COLO829 (cell line): Measurements from ENCODE around the gene CYP4F11.
"Not testable (repeated sequence)": the region's sequence is repeated elsewhere in the genome, so short reads cannot be mapped to it uniquely, and the experiment has no call there.

Source experiments
- DNase-seq: peaks from one replicate; pipeline ENCODE4 v3.0.0; 2012; ENCODE audit warnings: low spot score

CYP4F11 gene

DNA sequence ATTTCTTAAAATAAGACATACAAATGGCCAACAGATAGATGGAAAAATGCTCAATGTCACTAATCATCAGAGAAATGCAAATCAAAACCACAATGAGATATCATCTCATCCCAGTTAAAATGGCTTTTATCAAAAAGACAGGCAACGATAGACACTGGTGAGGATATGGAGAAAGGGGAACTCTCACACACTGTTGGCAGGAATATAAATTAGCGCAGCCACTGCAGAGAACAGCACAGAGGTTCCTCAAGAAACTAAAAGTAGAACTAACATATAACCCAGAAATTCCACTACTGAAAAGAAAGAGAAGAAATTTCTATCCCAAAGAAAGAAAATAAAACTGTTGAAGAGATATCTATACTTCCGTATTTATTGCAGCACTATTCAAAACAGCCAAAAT is 51.0 kb downstream of the CYP4F11 start:
- DNase-seq, result not testable (repeated sequence)

DNA sequence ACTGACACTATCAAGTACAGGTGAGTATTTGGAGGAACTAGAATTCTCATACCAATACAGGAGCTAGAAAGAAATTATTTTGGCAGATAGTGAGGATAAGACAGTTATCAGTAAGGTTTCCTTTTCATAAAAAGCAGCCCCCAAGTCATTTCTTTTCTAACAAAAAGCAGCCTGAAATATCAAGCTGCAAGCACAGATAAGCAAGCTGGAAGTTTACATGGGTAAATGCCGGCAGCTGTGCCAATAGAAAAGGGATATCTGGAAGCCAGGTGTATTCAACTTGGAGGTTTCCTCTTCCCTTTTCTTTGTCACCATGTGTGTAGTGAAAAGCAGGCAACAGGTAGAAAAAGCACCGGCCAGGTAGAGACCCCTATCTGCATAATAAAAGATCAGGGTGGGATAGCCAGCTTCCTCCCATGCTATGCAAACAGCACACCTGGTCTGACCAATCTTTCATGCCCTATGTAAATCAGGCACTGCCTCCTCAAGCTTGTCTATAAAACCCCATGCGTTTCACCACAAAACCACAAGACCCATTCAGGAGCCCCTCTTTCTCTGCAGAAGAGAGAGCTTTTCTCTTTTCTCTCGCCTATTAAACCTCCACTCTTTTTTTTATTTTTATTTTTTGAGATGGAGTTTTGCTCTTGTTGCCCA is 59.4 kb downstream of the CYP4F11 start:
- DNase-seq, result no peak

DNA sequence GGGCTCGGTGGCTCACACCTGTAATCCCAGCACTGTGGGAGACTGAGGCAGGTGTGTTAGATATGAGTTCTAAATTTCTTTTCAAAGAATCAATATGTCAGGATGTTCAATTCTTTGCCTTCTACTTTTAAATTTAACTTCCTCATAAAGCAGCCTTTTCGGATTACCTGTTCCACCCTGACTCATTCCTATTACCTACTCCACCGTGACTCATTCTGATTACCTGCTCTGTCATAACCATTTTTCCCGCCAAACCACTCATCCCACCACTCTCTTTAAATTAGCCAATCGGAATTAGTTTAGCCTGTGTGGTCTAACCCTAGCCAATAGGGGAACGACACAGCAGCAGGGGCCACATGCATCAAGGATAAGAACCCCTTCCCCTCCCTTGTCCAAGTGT is 60.6 kb downstream of the CYP4F11 start:
- DNase-seq, result not testable (repeated sequence)

DNA sequence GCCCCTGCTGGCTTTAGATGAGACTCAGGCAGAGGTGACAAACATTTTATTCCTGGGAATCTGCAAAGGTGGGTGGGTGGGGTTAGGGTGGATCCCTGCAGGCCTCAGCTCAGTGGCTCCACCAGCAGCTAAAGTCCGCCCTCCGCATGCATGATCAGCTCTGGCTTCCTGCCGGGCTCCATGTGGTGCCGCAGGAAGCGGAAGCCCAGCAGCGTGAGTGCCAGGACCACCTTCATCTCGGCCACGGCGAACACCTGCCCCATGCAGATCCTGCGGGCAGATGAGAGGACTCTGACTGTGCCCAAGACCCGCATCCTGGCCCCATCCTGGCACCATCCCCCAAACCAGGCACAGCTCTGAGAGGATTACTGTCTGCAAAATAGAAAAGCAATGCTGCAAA is 62.8 kb downstream of the CYP4F11 start:
- DNase-seq, result no peak

DNA sequence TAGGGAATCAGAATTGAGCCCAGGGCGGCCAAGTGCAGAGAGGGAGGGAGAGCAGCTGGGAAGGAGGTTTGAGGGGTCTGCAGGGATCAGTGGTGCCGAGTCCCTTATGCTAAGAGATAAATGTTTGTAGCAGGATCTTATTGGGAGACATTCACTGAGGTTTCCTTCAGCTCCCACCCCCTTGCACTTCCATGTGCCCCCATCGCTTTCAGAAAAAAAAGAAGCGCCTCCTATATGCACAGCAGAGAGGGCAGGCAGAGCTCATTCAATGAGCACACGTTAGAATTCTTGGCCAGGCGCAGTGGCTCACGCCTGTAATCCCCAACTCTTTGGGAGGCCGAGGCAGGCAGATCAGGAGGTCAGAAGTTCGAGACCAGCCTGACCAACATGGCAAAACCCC is 64.5 kb downstream of the CYP4F11 start:
- DNase-seq, result no peak

DNA sequence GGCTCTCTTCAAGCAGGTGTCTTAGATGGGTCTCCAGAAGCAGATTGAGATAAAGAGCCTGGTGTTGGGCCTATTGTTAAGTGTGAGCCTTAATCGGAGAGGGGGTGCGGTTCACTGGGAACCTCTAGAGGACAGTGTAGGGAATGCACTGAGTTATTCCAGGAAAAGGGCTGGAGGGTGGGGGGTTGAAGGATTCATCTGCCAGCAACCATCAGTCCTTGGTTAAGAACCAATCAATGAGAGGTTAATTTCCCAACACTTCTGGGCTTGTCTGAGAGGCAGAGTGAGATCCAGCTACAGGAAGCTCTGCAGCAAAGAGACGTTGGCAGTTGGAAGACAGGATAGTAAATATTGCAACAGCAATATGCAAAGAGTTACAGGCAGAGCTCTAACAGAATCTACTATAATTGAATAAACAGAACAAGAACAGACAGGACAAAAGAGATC is 65.2 kb downstream of the CYP4F11 start:
- DNase-seq, result peak; percentile 53

DNA sequence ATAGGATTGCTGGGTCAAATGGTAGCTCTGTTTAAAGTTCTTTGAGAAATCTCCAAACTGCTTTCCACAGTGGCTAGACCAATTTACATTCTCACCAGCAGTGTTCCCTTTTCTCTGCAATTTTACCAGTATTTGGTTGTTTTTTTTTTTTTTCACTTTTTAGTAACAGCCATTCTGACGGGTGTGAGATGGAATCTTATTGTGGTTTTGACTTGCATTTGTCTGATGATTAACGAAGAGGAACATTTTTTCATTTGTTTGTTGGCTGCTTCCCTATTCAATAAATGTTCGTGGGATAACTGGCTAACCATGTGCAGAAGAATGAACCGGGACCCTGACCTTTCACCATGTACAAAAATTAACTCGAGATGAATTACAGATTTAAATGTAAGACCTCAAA is 67.7 kb downstream of the CYP4F11 start:
- no peak for DNase-seq

DNA sequence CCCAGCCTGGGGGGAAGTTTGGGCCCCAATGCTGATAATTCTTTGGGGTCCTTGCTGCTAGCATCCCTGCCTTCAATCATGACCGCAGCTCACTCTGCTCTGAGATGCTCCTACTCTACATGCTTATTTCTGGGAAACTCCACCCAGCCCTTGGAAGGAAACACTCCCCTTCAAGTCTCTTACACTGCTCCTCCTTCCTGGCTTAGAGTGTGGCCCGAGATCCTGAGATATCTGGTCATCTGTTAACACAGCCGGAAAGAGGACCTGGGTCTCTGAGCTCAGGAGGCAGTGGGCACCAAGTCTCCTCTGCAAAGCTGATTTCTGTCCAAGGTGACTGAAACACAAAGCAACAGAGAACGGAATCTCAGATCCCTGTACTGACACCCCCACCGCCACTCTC is 69.5 kb downstream of the CYP4F11 start:
- no peak for DNase-seq

DNA sequence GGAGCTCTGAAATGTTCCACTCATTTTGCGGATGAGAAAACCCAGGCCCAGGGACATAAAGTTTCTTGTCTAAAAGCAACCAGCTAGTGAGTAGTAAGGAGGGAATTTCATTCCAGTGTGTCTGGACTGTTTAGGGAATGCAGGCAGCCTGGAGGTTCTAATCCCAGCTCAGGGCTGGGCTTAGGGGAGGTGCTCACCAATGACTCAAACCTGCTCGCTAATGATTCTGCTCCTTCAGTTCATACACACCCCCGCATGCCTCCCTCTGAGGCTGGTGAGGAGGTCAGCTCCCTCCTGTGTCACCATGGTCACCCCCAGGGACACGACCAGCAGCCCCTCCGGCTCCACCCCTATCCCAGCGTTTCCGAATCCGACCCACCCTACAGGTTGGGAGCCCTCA is 71.1 kb downstream of the CYP4F11 start:
- no peak for DNase-seq

DNA sequence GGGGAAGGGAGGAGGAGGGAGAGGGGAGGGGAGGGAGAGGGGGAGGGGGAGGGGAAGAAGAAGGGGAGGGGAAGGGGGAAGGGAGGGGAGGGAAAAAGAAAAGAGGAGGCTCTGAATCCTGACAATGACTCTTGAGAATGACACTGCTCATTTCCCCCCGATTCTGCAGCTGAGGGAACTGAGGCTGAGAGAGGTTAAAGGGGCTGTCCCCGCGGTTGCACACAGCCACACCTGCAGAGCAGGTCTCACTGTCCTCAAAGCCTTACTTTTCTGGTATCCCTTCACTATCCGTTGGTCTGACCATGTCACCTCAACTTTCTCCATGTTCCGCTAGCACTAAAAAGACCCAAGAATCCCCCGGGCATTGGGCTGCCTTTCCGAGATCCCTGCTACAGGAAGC is 71.9 kb downstream of the CYP4F11 start:
- DNase-seq, result no peak
